ENCODE results near the gene AP3S2.
A peak's percentile ranks its signal among the peaks of the same experiment; 100 is the strongest.
"Not testable (repeated sequence)": the region's sequence is repeated elsewhere in the genome, so short reads cannot be mapped to it uniquely, and the experiment has no call there.

Gene AP3S2

GRCh38 chr15:89790206-89790605 is 103.6 kb downstream of the AP3S2 start:
- Histone ChIP-seq H3K4me3 (no peak overlapping the region), H3K27ac (no peak overlapping the region)

- H3K4me3 ChIP-seq, H3K27ac ChIP-seq: not testable (repeated sequence)
Measured at GRCh38 chr15:89788585-89788984, 105.2 kb downstream of the AP3S2 start.

DNA sequence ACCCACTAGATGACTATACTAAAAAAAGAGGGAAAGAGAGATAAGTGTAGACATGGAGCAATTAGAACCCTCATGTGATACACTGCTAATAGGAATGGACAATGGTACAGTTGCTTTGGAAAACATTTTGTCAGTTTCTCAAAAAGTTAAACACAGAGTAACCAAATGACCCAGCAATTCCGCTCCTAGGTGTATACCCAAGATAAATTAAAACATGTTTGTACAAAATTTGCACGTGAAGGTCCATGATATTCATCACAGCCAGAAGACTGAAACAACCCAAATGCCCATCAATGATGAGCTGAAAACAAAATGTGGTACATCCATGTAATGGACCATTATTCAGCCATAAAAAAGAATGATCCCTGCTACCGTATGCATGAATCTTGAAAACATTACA is 105.8 kb downstream of the AP3S2 start:
- Histone ChIP-seq H3K27ac (no peak overlapping the region), H3K4me3 (no peak overlapping the region)

- Histone ChIP-seq H3K27ac (no peak overlapping the region), H3K4me3 (no peak overlapping the region)
Measured at GRCh38 chr15:89785774-89786140, 108.0 kb downstream of the AP3S2 start.

DNA sequence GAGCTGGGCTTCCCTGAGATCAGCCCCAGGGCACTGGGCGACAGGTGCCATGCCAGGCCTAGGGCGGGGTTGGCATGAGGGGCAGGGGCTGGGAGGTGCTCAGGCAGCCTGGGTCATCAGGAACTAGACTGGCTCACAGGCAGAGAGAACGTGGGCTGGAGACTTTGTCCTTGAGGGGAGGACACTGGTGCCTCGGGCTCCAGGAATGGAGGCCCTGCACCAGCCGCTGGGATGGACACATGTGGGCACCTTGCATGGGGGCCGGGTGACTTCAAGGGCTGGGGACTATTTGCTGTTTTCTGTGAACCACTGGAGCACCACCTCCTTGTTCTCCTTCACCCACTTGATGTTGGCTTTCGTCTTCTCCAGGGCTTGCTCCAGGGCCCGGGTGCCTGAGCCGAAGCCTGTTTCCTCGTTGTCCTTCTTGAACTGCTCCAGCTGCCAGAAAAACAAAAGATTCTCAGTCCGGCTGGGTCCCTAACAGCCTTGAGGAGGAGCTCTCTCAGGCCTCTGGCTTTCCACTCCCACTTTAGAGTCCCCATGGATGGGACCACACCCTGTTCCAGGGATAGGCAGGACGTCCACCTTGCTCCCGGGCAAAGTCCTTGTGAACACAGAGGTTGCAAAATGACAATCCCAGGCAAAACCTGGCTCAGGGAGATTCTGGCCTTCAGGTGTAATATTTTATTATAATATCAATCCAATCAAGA is 108.6 kb downstream of the AP3S2 start:
- Histone ChIP-seq H3K4me3 (no peak overlapping the region), H3K27ac (peak overlapping the region in 6 of 21 experiments; percentile 3 to 70 (median 38))

- Histone ChIP-seq H3K27ac (peak overlapping the region in 7 of 21 experiments; percentile 2 to 70 (median 63)), H3K4me3 (no peak overlapping the region)
Measured at GRCh38 chr15:89784686-89784960, 109.2 kb downstream of the AP3S2 start.

- Histone ChIP-seq H3K27ac (peak overlapping the region in 14 of 21 experiments; percentile 2 to 77 (median 52)), H3K4me3 (no peak overlapping the region)
Measured at GRCh38 chr15:89783861-89784685, 109.7 kb downstream of the AP3S2 start.

GRCh38 chr15:89783111-89783860 is 110.5 kb downstream of the AP3S2 start:
- H3K27ac ChIP-seq = peak overlapping the region in 17 of 21 experiments; percentile 17 to 81 (median 63)

DNA sequence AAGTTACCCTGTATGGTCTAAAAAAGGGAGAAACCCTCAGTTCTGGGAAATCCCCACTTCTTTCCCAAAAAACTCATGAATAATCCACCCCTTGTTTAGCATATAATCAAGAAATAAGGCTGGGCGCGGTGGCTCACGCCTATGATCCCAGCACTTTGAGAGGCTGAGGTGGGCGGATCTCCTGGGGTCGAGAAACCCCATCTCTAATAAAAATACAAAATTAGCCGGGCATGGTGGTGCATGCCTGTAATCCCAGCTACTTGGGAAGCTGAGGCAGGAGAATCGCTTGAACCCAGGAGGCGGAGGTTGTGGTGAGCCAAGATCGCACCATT is 111.2 kb downstream of the AP3S2 start:
- H3K27ac ChIP-seq = peak overlapping the region in 15 of 21 experiments; percentile 11 to 81 (median 69)

More at GRCh38 chr15:89783111-89783860, 110.5 kb downstream of the AP3S2 start:
- H3K4me3 ChIP-seq = no peak overlapping the region

DNA sequence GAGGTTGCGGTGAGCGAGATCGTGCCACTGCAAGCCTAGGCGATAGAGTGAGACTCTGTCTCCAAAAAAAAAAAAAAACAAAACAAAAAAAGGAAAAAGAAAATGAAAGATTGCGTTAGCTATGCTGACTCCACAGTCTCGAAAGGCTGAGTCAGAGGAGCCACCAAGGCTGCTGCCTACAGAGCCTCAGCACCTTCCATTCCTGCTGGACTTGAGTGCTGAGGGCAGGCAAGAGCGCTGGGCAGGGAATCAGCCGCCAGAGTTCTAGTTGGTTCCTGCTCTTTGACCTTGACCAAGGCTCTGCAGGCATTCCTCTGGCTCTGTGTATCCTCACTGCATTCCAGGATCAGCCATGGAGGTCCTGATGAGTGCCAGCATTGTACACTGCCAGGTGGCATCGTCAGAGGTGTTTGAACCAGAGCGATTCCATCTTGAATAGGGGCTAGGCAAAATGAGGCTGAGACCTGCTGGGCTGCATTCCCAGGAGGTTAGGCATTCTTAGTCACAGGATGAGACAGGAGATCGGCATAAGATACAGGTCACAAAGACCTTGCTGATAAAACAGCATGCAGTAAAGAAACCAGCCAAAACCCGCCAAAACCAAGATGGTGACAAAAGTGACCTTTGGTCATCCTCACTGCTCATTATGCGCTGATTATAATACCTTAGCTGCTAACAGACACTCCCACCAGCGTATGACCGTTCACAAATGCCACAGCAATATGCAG is 111.7 kb downstream of the AP3S2 start:
- H3K27ac ChIP-seq = peak overlapping the region in 17 of 21 experiments; percentile 14 to 81 (median 68)
- H3K4me3 ChIP-seq = no peak overlapping the region

More for the DNA sequence above, 111.2 kb downstream of the AP3S2 start:
- not testable (repeated sequence) for H3K4me3 ChIP-seq

- Histone ChIP-seq H3K4me3 (no peak overlapping the region), H3K27ac (peak overlapping the region in 18 of 21 experiments; percentile 14 to 81 (median 67))
Measured at GRCh38 chr15:89781055-89781454, 112.7 kb downstream of the AP3S2 start.

GRCh38 chr15:89780601-89781000 is 113.2 kb downstream of the AP3S2 start:
- peak overlapping the region in 13 of 21 experiments; percentile 0 to 81 (median 69) for H3K27ac ChIP-seq

More at GRCh38 chr15:89780601-89781000, 113.2 kb downstream of the AP3S2 start:
- H3K4me3 ChIP-seq = no peak overlapping the region

Measured in skin epidermis (tissue), 12 donors.